HepG2 (cell line): Measurements from ENCODE around the gene TFB1M. TPM values are rescaled to one million over a fixed set of nuclear protein-coding genes. Genes with fewer than 3 reads are reported as not detected.

ENCODE experiments used
- ATAC-seq: fragments of 200-7000 bp; cut with Tn5 transposase; 3 replicates; pipeline ENCODE4 v1.9.1; 2020; ENCODE audit warnings: mild to moderate bottlenecking, moderate library complexity
- BruUV-seq: library from RNA; stranded (reverse); fragments of 400-500 nt; replicated peaks from 2 replicates; lab custom pipeline; 2021; lab: Mats Ljungman, UMichigan
- CTCF ChIA-PET: fragments of 300-600 bp; formaldehyde crosslinking; extraction: SDS; loops from one replicate; lab custom pipeline; 2021; ENCODE audit warnings: low total read pairs, inconsistent platforms, low intra/inter-chr PET ratio; lab: Yijun Ruan, JAX
- POLR2A ChIA-PET: fragments of 350-600 bp; sonication (Branson Sonifier 250); formaldehyde crosslinking; loops from one replicate; lab custom pipeline; 2020; ENCODE audit warnings: antibody characterized with exemption, inconsistent platforms; lab: Yijun Ruan, JAX
- DNase-seq: peaks from one replicate; pipeline ENCODE4 v3.0.0-alpha.2; 2015; ENCODE audit warnings: low spot score
- FAIRE-seq: peaks from 3 replicates; lab custom pipeline; 2011; peaks lifted over from hg19 to GRCh38; lab: Jason Lieb, UNC
- H2AFZ ChIP-seq: one replicate; pipeline ENCODE4 v1.6.1; 2011; ENCODE audit warnings: low read length, inconsistent platforms
- H3K27ac ChIP-seq: fragments of 300-600 bp; 3 replicates; pipeline ENCODE4 v1.8.0; 2011; ENCODE audit warnings: mixed run types, mild to moderate bottlenecking, mixed read lengths, low read length, inconsistent platforms; ENCODE audit not compliant: insufficient read depth; ENCODE audit errors: extremely low read length
- H3K27me3 ChIP-seq, 2 experiments: fragments of 200-600 bp in 1 of 2; 2 replicates in 1 of 2; 3 replicates in 1 of 2; pipeline versions ENCODE4 v1.6.0 to v1.8.0; 2011; ENCODE audit warnings: low read length in 2 of 2, mild to moderate bottlenecking in 2 of 2, moderate library complexity in 2 of 2, inconsistent platforms in 1 of 2; ENCODE audit not compliant: insufficient read depth in 2 of 2, control insufficient read depth in 1 of 2
- H3K36me3 ChIP-seq, 2 experiments: fragments of 200-600 bp in 1 of 2; replicated peaks in 1 of 2; 2 replicates in 1 of 2; 3 replicates in 1 of 2; pipeline versions ENCODE4 v1.5.1 to v1.8.0; 2011; ENCODE audit warnings: low read length in 2 of 2, inconsistent platforms in 1 of 2; ENCODE audit not compliant: insufficient read depth in 2 of 2, control insufficient read depth in 1 of 2
- H3K4me1 ChIP-seq: 2 replicates; pipeline ENCODE4 v1.5.1; 2012; ENCODE audit warnings: low read length, inconsistent platforms; ENCODE audit not compliant: insufficient read depth
- H3K4me2 ChIP-seq: 2 replicates; pipeline ENCODE4 v1.6.0; 2011; ENCODE audit warnings: low read depth, low read length, inconsistent platforms
- H3K4me3 ChIP-seq, 3 experiments: fragments of 200-600 bp in 1 of 3; sonication (generic), shearing (Covaris generic) in 1 of 3; replicated peaks in 1 of 3; 2 replicates each; pipeline ENCODE4 v1.5.1; 2011 to 2016; ENCODE audit warnings: low read length in 3 of 3, inconsistent platforms in 2 of 3, low read depth in 2 of 3, mild to moderate bottlenecking in 2 of 3, control low read depth in 1 of 3, mixed read lengths in 1 of 3; ENCODE audit not compliant: insufficient read depth in 1 of 3
- H3K79me2 ChIP-seq: one replicate; pipeline ENCODE4 v1.6.1; 2011; ENCODE audit warnings: low read length, inconsistent platforms; ENCODE audit not compliant: insufficient read depth
- H3K9ac ChIP-seq: 2 replicates; pipeline ENCODE4 v1.6.0; 2011; ENCODE audit warnings: mild to moderate bottlenecking, low read depth, low read length, inconsistent platforms; ENCODE audit not compliant: insufficient read depth
- H3K9me3 ChIP-seq: 2 replicates; pipeline ENCODE4 v1.5.1; 2012; ENCODE audit warnings: mild to moderate bottlenecking, low read length
- H4K20me1 ChIP-seq: 2 replicates; pipeline ENCODE4 v1.6.0; 2011; ENCODE audit warnings: inconsistent platforms, mild to moderate bottlenecking, low read length, moderate library complexity; ENCODE audit not compliant: insufficient read depth
- RARG ChIP-seq: sonication (generic); formaldehyde crosslinking; IDR thresholded peaks from 2 replicates; pipeline ENCODE4 v1.4.0; 2020; ENCODE audit warnings: low read depth, mild to moderate bottlenecking, missing genetic modification reagents
- RBM22 ChIP-seq: fragments of 200-400 bp; formaldehyde crosslinking; optimal IDR thresholded peaks from 2 replicates; pipeline ENCODE3; 2017; ENCODE audit warnings: mild to moderate bottlenecking, low read length, moderate library complexity
- STAG1 ChIP-seq: sonication (generic); formaldehyde crosslinking; IDR thresholded peaks from 2 replicates; pipeline ENCODE4 v1.4.0; 2020; ENCODE audit warnings: missing genetic modification reagents
- ZNF331 ChIP-seq: sonication (generic); formaldehyde crosslinking; IDR thresholded peaks from 2 replicates; pipeline ENCODE4 v1.4.0; 2020; ENCODE audit warnings: missing genetic modification reagents
- ZNF431 ChIP-seq: sonication (generic); formaldehyde crosslinking; IDR thresholded peaks from 2 replicates; pipeline ENCODE4 v1.9.0; 2022; ENCODE audit warnings: missing genetic modification reagents, low read depth, mild to moderate bottlenecking, borderline replicate concordance
- ZNF446 ChIP-seq: sonication (generic); formaldehyde crosslinking; IDR thresholded peaks from 2 replicates; pipeline ENCODE4 v1.5.0; 2020; ENCODE audit warnings: mild to moderate bottlenecking, missing genetic modification reagents
- ZNF460 ChIP-seq: sonication (generic); formaldehyde crosslinking; IDR thresholded peaks from 2 replicates; pipeline ENCODE4 v1.5.1; 2020; ENCODE audit warnings: missing genetic modification reagents, mild to moderate bottlenecking, borderline replicate concordance
- ZNF816 ChIP-seq: sonication (generic); formaldehyde crosslinking; IDR thresholded peaks from 2 replicates; pipeline ENCODE4 v1.8.0; 2022; ENCODE audit warnings: missing genetic modification reagents, mild to moderate bottlenecking, borderline replicate concordance
- ZNF879 ChIP-seq: sonication (generic); formaldehyde crosslinking; IDR thresholded peaks from 2 replicates; pipeline ENCODE4 v1.8.1; 2023; ENCODE audit warnings: missing genetic modification reagents
- WGBS: methylation state at CpG from one replicate; pipeline ENCODE4 v1.1.6; 2017; ENCODE audit warnings: low lambda C conversion rate; 5-methylcytosine and 5-hydroxymethylcytosine counted together
- in situ Hi-C: cut with HindIII; loops from 2 replicates; pipeline ENCODE4 v1.10.0; 2017; ENCODE audit warnings: low pct_unique_long_range_greater_than_20kb; ENCODE audit not compliant: extremely low pct_ligation_motif_present
- intact Hi-C: fragments of 100-400 bp; cut with micrococcal nuclease; formaldehyde crosslinking; loops from one replicate; pipeline ENCODE4 v1.10.0; 2022; ENCODE audit not compliant: unreplicated experiment
- polyA plus RNA-seq, 8 experiments: library from polyadenylated mRNA; depleted of rRNA in 3 of 8; stranded (reverse) in 7 of 8; unstranded in 1 of 8; fragments of >200 nt; fragmentation: Illumina TruSeq in 4 of 8; extraction: Trizol in 4 of 8; gene quantifications; 2 replicates each; pipeline versions ENCODE4 v1.2.1 to v1.2.3, GENCODE V29; 2011 to 2016; ENCODE audit warnings: low read depth in 4 of 8, missing spikeins in 1 of 8, mixed read lengths in 1 of 8; ENCODE audit not compliant: insufficient read depth in 1 of 8
- total RNA-seq, 5 experiments: library from RNA; depleted of rRNA; stranded (reverse); fragments of >200 nt; fragmentation: Illumina TruSeq; extraction: Trizol; gene quantifications; 2 replicates each; pipeline ENCODE4 v1.2.3, GENCODE V29; 2016; ENCODE audit warnings: low read depth in 1 of 5

The TFB1M gene
- total and polyA plus RNA-seq, 2 of the 13 experiments (the other 11 are each of a cell fraction or from before 2014, with no cell fraction given): 91.4 to 122 TPM

DNA sequence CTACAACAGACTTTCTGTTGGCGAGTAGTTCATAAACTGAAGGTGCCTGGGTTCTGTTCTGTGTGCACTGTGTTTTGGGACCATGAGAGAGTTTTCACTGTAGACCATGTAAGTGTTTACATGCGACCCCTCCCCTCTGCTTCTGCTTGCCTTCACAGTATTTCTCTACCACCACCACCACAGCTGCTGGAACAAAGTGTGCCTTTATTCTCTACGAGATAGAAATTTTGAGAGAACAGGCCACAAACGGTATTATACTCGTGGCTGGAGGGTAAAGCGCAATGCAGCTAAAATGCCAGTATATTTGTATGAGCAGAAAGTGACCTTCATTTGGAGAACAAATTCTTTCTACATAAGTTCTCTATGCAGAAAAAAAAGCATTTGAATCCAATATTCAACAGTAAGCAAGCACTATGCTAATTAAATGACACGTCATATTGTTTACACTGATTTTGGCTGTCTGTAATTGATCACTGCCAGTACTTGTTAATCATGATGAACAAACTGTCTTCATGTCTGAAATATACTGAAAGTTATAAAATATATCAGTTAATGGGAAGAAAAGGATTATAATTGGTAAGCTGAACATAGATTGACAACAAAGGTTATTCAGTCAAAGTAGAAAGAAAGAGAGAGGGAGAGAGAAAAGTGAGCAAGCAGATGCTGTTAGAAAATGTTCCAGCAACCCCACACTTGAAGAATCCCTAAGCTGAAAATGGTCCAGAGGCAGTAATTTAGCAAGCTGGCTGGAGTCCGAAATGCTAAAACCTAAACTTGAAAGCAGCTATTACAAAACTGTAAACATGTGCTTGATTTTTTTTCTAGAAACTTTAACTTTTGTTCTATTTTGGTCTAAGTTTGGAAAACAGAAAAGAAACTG is 41.7 kb downstream of the TFB1M start:
- intact Hi-C loops (no loop called here), in situ Hi-C loops (no loop called here)
- no TSS peak for BruUV-seq
- no peak for FAIRE-seq
- Histone ChIP-seq H4K20me1 (no peaks in the 10 kb centered on the region; the same call in 1 of the 2 replicates), H3K4me2 (no peak overlapping the region), H3K9ac (no peak overlapping the region), H2AFZ (no peak overlapping the region), H3K4me1 (0 out of 2 replicates have a peak, but pooled peaks cover 7% of the 10 kb centered on the region), H3K79me2 (peaks cover 2% of the 10 kb centered on the region), H3K27ac (no peak overlapping the region), H3K27me3 (no peaks in the 10 kb centered on the region), H3K9me3 (no peaks in the 10 kb centered on the region), H3K4me3 (no peak overlapping the region), H3K36me3 (peaks cover 30 to 79% of the 10 kb centered on the region in 2 experiments)
- no peak for ATAC-seq
- WGBS: 95% methylated on average over 8 of the region's 8 CpGs
- TF ChIP-seq RARG (CRISPR knock-in tag): no peak
- TF ChIP-seq RBM22: peak; percentile 64
- no peak for TF ChIP-seq ZNF460 (CRISPR knock-in tag)
- TF ChIP-seq ZNF879: no peak
- no peak for TF ChIP-seq ZNF331
- TF ChIP-seq ZNF446 (CRISPR knock-in tag): no peak
- no peak for TF ChIP-seq STAG1 (CRISPR knock-in tag)
- TF ChIP-seq ZNF816 (CRISPR knock-in tag): no peak
- TF ChIP-seq ZNF431 (CRISPR knock-in tag): no peak
- ChIA-PET POLR2A (no interaction called here), CTCF (no interaction called here)
- DNase-seq: no peak
